HepG2 (cell line): ENCODE results near the gene IGFLR1.

Source experiments
- CEBPB ChIP-seq: IDR thresholded peaks from 2 replicates; pipeline ENCODE4 v1.6.1; 2011; ENCODE audit warnings: low read depth, low read length, improper control_type of control experiment, borderline replicate concordance
- POLR2A ChIP-seq, 2 experiments: IDR thresholded peaks; 2 replicates each; pipeline ENCODE4 v1.6.1; 2011; ENCODE audit warnings: low read depth in 2 of 2, low read length in 2 of 2, mild to moderate bottlenecking in 1 of 2, moderate library complexity in 1 of 2; ENCODE audit not compliant: insufficient read depth in 1 of 2
- RBM22 ChIP-seq: fragments of 200-400 bp; formaldehyde crosslinking; optimal IDR thresholded peaks from 2 replicates; pipeline ENCODE3; 2017; ENCODE audit warnings: mild to moderate bottlenecking, low read length, moderate library complexity
- YY1 ChIP-seq: IDR thresholded peaks from 2 replicates; pipeline ENCODE4 v1.6.1; 2011; ENCODE audit warnings: low read length, low read depth, moderate library complexity, mild to moderate bottlenecking; ENCODE audit not compliant: insufficient read depth, insufficient replicate concordance

- TF ChIP-seq CEBPB, result no peak
- peak in 1 of 2 experiments; percentile 52; a peak in 1 of 4 replicates for TF ChIP-seq POLR2A (IDR thresholded peaks at IDR 0.05; ENCODE audit: insufficient read depth in 1 of 2, low read depth in 2 of 2, low read length in 2 of 2)
- no peak for TF ChIP-seq RBM22
- TF ChIP-seq YY1, result no peak
Observed at GRCh38 chr19:35744430-35745327, 2.4 kb upstream of the IGFLR1 start.
